ENCODE results near the gene ARHGAP9.
A peak's percentile ranks its signal among the peaks of the same experiment; 100 is the strongest.

GRCh38 chr12:57456145-57456700, 23.4 kb downstream of the ARHGAP9 start:
- peak; percentile 69 for TF ChIP-seq CTCF (conservative IDR thresholded peaks at IDR 0.05)
- TF ChIP-seq EZH2 (IDR thresholded peaks at IDR 0.05; ENCODE audit: low read depth), result no peak
